Activated T-cell treated with anti-CD3 and anti-CD28 coated beads, Interleukin-2, amount 50 U/mL, for 4 hours (primary cell): Measurements from ENCODE around the gene TTBK2. TPM values are rescaled to one million over a fixed set of nuclear protein-coding genes. Genes with fewer than 3 reads are reported as not detected.
"Not testable (repeated sequence)": the region's sequence is repeated elsewhere in the genome, so short reads cannot be mapped to it uniquely, and the experiment has no call there.

Experiments
- ATAC-seq, 2 donors: fragments of 200-7000 bp; cut with Tn5 transposase; one replicate each; pipeline ENCODE4 v1.10.0; 2021
- DNase-seq: peaks from one replicate; pipeline ENCODE4 v3.0.0-alpha.2; 2020
- H3K27me3 Mint-ChIP-seq: one replicate; pipeline ENCODE4 v1.8.0; 2021; ENCODE audit warnings: low read depth, mixed read lengths
- H3K36me3 Mint-ChIP-seq: one replicate; pipeline ENCODE4 v1.8.0; 2022; ENCODE audit warnings: mixed read lengths; ENCODE audit not compliant: insufficient read depth
- H3K4me1 Mint-ChIP-seq: one replicate; pipeline ENCODE4 v1.8.0; 2021; ENCODE audit warnings: low read depth, mixed read lengths
- H3K4me3 Mint-ChIP-seq: one replicate; pipeline ENCODE4 v1.8.0; 2021; ENCODE audit warnings: mild to moderate bottlenecking, moderate library complexity, mixed read lengths
- H3K9me3 Mint-ChIP-seq: one replicate; pipeline ENCODE4 v1.8.0; 2021; ENCODE audit warnings: mixed read lengths
- total RNA-seq, 3 donors: library from RNA; stranded (reverse); gene quantifications; one replicate each; pipeline ENCODE4 v1.2.1, GENCODE V29; 2021

The TTBK2 gene
- total RNA-seq, 3 donors from 2014 or later: 5.9 to 7.7 (median 7.1) TPM

DNA sequence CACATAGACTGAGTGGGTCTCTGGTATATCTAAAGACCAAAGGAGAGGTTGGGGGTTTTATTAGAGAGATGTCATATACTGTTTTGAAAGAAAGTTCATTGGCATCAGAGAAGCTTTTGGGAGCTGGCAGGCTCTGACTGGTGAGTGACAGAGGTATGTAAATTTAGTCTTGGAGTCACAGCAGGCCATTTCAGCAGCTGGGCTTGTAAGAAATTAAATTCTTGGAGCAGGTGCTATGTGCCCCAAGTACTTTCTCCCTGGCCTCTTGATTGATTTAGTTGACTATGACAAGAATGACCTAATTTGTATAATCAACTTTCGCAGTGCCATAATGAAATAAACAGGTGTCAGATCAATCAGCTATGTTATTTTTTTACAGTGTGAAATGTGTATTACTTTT is 135.9 kb downstream of the TTBK2 start:
- no peak overlapping the region for H3K4me3 Mint-ChIP-seq
- H3K27me3 Mint-ChIP-seq: no peaks in the 10 kb centered on the region

DNA sequence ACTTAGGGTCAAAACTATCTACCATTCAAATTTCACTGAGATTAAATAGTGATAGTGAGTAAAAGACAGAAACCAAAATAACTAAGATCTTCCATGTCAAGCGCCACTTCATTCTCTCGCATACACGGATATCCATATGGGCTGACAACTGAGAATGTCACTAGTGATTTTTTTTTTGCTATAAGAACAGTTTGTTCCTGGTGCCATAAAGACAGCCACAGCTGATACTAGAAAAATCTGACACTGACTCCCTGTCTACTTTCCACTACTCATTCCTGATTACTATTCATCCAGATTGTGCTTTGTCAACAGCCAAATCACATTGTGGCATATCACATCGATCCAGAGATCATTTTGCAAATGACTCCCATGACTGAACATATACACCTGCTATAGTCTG is 137.9 kb downstream of the TTBK2 start:
- Mint-ChIP-seq H3K27me3 (no peaks in the 10 kb centered on the region), H3K9me3 (no peaks in the 10 kb centered on the region), H3K4me3 (no peak overlapping the region), H3K4me1 (no peaks in the 10 kb centered on the region), H3K36me3 (peaks cover 13% of the 10 kb centered on the region)
- DNase-seq: no peak
- ATAC-seq: no peak

More for the DNA sequence above, 135.9 kb downstream of the TTBK2 start:
- H3K9me3 Mint-ChIP-seq: no peaks in the 10 kb centered on the region
- no peaks in the 10 kb centered on the region for H3K4me1 Mint-ChIP-seq
- ATAC-seq (no peak), DNase-seq (no peak)
- H3K36me3 Mint-ChIP-seq: peaks cover 16% of the 10 kb centered on the region

DNA sequence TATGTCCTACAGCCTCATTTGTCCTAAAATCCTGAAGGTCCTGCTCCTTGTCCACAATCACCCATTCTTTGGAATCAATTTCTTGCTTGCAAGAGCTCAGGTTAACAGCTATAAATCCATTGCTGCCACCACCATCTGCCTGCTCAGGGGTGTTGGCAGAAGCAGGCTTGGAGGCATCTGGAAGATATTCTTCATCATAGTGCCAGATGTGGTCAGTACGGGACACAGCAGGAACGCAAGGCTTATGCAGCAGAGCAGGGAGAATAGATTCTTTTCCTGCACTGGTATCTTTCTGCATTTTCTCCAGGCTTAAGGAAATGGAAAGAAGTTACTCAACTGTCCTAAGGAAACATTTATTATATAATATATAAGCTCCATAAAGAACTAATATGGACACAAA is 145.2 kb downstream of the TTBK2 start:
- Mint-ChIP-seq H3K4me1 (no peaks in the 10 kb centered on the region), H3K9me3 (no peaks in the 10 kb centered on the region), H3K36me3 (peaks cover 24% of the 10 kb centered on the region), H3K27me3 (no peaks in the 10 kb centered on the region), H3K4me3 (no peak overlapping the region)
- ATAC-seq (no peak), DNase-seq (no peak)

DNA sequence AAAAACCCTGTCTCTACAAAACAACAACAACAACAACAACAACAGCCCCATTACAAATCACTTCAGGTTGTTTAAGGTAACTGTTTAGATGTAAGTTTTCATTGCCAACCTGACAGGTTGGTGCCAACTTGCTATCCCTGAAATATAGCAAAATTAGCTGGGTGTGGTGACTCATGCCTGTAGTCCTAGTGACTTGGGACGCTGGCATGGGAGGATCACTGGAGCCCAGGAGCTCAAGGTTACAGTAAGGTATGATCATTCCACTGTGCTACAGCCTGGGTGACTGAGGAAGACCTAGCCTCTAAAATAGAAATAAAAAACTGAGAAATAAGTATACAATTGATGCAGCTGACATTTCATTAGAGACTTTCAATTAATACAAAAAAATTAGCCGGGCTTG is 147.7 kb downstream of the TTBK2 start:
- Mint-ChIP-seq H3K9me3 (peaks cover 5% of the 10 kb centered on the region), H3K4me1 (no peaks in the 10 kb centered on the region), H3K4me3 (no peak overlapping the region), H3K36me3 (peaks cover 42% of the 10 kb centered on the region), H3K27me3 (no peaks in the 10 kb centered on the region)
- ATAC-seq (no peak), DNase-seq (no peak)

- Mint-ChIP-seq H3K4me3 (no peak overlapping the region), H3K9me3 (peaks cover 10% of the 10 kb centered on the region), H3K4me1 (no peaks in the 10 kb centered on the region), H3K36me3 (peaks cover 50% of the 10 kb centered on the region), H3K27me3 (no peaks in the 10 kb centered on the region)
- DNase-seq (no peak), ATAC-seq (no peak)
Observed at GRCh38 chr15:42772144-42772543, 148.4 kb downstream of the TTBK2 start.

GRCh38 chr15:42766109-42766508 is 154.5 kb downstream of the TTBK2 start:
- not testable (repeated sequence) for H3K4me3 Mint-ChIP-seq, DNase-seq, H3K4me1 Mint-ChIP-seq, ATAC-seq, H3K27me3 Mint-ChIP-seq
- peaks cover 43% of the 10 kb centered on the region for H3K9me3 Mint-ChIP-seq
- peaks cover 64% of the 10 kb centered on the region for H3K36me3 Mint-ChIP-seq

GRCh38 chr15:42764154-42764731 is 156.3 kb downstream of the TTBK2 start:
- H3K27me3 Mint-ChIP-seq, DNase-seq, H3K4me1 Mint-ChIP-seq, ATAC-seq, H3K4me3 Mint-ChIP-seq: not testable (repeated sequence)
- Mint-ChIP-seq H3K9me3 (peaks cover 50% of the 10 kb centered on the region), H3K36me3 (peaks cover 64% of the 10 kb centered on the region)

DNA sequence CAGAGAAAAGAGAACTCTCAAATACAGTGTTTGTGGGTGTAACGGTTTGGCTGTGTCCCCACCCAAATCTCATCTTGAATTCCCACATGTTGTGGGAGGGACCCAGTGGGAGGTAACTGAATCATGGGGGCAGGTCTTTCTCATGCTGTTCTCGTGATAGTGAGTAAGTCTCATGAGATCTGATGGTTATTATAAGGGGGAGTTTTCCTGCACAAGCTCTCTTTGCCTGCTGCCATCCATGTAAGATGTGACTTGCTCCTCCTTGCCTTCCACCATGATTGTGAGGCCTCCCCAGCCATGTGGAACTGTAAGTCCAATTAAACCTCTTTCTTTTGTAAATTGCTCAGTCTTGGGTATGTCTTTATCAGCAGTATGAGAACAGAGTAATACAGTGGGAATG is 158.8 kb downstream of the TTBK2 start:
- not testable (repeated sequence) for ATAC-seq, H3K27me3 Mint-ChIP-seq, H3K4me1 Mint-ChIP-seq, H3K4me3 Mint-ChIP-seq, DNase-seq
- peaks cover 45% of the 10 kb centered on the region for H3K36me3 Mint-ChIP-seq
- H3K9me3 Mint-ChIP-seq: peaks cover 42% of the 10 kb centered on the region

- H3K36me3 Mint-ChIP-seq: peaks cover 36% of the 10 kb centered on the region
- no peak for DNase-seq
- peaks cover 32% of the 10 kb centered on the region for H3K9me3 Mint-ChIP-seq
- H3K27me3 Mint-ChIP-seq: no peaks in the 10 kb centered on the region
- H3K4me3 Mint-ChIP-seq: no peak overlapping the region
- no peak for ATAC-seq
- no peaks in the 10 kb centered on the region for H3K4me1 Mint-ChIP-seq
Observed at GRCh38 chr15:42760759-42761158, 159.8 kb downstream of the TTBK2 start.

GRCh38 chr15:42759093-42759492 is 161.5 kb downstream of the TTBK2 start:
- Mint-ChIP-seq H3K4me3 (no peak overlapping the region), H3K36me3 (peaks cover 27% of the 10 kb centered on the region), H3K4me1 (no peaks in the 10 kb centered on the region), H3K27me3 (no peaks in the 10 kb centered on the region), H3K9me3 (peaks cover 24% of the 10 kb centered on the region)
- ATAC-seq (no peak), DNase-seq (no peak)

GRCh38 chr15:42750306-42750705 is 170.3 kb downstream of the TTBK2 start:
- Mint-ChIP-seq H3K27me3 (no peaks in the 10 kb centered on the region), H3K4me1 (no peaks in the 10 kb centered on the region), H3K36me3 (peaks cover 52% of the 10 kb centered on the region), H3K9me3 (peaks cover 5% of the 10 kb centered on the region), H3K4me3 (no peak overlapping the region)
- ATAC-seq (no peak), DNase-seq (no peak)

GRCh38 chr15:42749266-42749665 is 171.3 kb downstream of the TTBK2 start:
- DNase-seq: no peak
- Mint-ChIP-seq H3K27me3 (no peaks in the 10 kb centered on the region), H3K4me1 (no peaks in the 10 kb centered on the region), H3K4me3 (no peak overlapping the region), H3K9me3 (peaks cover 5% of the 10 kb centered on the region), H3K36me3 (peaks cover 51% of the 10 kb centered on the region)
- no peak for ATAC-seq

DNA sequence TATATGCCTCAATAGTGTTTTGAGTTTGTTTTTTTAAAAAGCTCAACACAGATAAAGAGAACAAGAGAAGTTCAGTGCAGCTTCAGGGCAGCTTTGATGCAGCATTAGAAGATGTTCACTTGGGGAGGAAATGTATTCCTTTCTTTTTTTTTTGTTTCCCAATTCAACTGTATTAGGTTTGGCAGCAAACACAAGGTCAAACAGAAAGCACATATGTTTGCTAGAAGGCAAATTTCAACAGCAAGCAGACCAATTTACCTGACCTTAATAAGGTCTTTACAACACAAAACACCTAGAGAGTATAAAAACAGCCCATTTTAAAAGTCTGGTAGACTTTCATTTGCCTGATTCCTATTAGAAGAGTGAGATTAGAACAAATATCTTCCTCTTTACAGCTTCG is 176.4 kb downstream of the TTBK2 start:
- no peaks in the 10 kb centered on the region for H3K4me1 Mint-ChIP-seq
- no peaks in the 10 kb centered on the region for H3K9me3 Mint-ChIP-seq
- DNase-seq (no peak), ATAC-seq (no peak)
- H3K36me3 Mint-ChIP-seq: peaks cover 13% of the 10 kb centered on the region
- H3K27me3 Mint-ChIP-seq: no peaks in the 10 kb centered on the region
- no peak overlapping the region for H3K4me3 Mint-ChIP-seq

GRCh38 chr15:42742149-42742548 is 178.4 kb downstream of the TTBK2 start:
- Mint-ChIP-seq H3K36me3 (peaks cover 10% of the 10 kb centered on the region), H3K27me3 (no peaks in the 10 kb centered on the region), H3K4me3 (no peak overlapping the region), H3K9me3 (no peaks in the 10 kb centered on the region), H3K4me1 (peaks cover 5% of the 10 kb centered on the region)
- DNase-seq (no peak), ATAC-seq (no peak)

GRCh38 chr15:42741710-42742109 is 178.9 kb downstream of the TTBK2 start:
- Mint-ChIP-seq H3K4me3 (no peak overlapping the region), H3K27me3 (no peaks in the 10 kb centered on the region), H3K4me1 (peaks cover 6% of the 10 kb centered on the region), H3K9me3 (no peaks in the 10 kb centered on the region), H3K36me3 (peaks cover 10% of the 10 kb centered on the region)
- DNase-seq (no peak), ATAC-seq (no peak)
